H7 (cell line): ENCODE results near the gene ACSL1. TPM values are rescaled to one million over a fixed set of nuclear protein-coding genes. Genes with fewer than 3 reads are reported as not detected.
A peak's percentile ranks its signal among the peaks of the same experiment; 100 is the strongest.

Experiments
- DNase-seq: peaks from one replicate; pipeline ENCODE4 v3.0.0; 2012
- H3K27me3 ChIP-seq: 2 replicates; pipeline ENCODE4 v1.6.0; 2011; ENCODE audit warnings: mild to moderate bottlenecking, low read length; ENCODE audit not compliant: control insufficient read depth, insufficient read depth
- H3K36me3 ChIP-seq: replicated peaks from 2 replicates; pipeline ENCODE4 v1.5.1; 2011; ENCODE audit warnings: low read length; ENCODE audit not compliant: control insufficient read depth, insufficient read depth
- H3K4me3 ChIP-seq: 2 replicates; pipeline ENCODE4 v1.5.1; 2011; ENCODE audit warnings: low read depth, mild to moderate bottlenecking, control low read depth, low read length, moderate library complexity; ENCODE audit not compliant: insufficient read depth
- total RNA-seq: library from RNA; depleted of rRNA; stranded (reverse); fragments of >200 nt; shearing (Covaris generic); gene quantifications from 2 replicates; pipeline ENCODE4 v1.2.3, GENCODE V29; 2014

ACSL1 gene
- total RNA-seq, 1 experiment from 2014 or later = 3.5 TPM

- DNase-seq = no peak
- Histone ChIP-seq H3K27me3 (no peaks in the 10 kb centered on the region), H3K36me3 (no peaks in the 10 kb centered on the region), H3K4me3 (no peak overlapping the region)
Observed at GRCh38 chr4:184775854-184776555, 49.8 kb downstream of the ACSL1 start.

- H3K27me3 ChIP-seq = no peaks in the 10 kb centered on the region
- no peak for DNase-seq
- H3K4me3 ChIP-seq = no peak overlapping the region
- H3K36me3 ChIP-seq = no peaks in the 10 kb centered on the region
Observed at GRCh38 chr4:184774152-184774551, 51.6 kb downstream of the ACSL1 start.

GRCh38 chr4:184771416-184771815 is 54.4 kb downstream of the ACSL1 start:
- no peak for DNase-seq
- no peaks in the 10 kb centered on the region for H3K27me3 ChIP-seq
- no peaks in the 10 kb centered on the region for H3K36me3 ChIP-seq
- no peak overlapping the region for H3K4me3 ChIP-seq

- H3K27me3 ChIP-seq = no peaks in the 10 kb centered on the region
- H3K4me3 ChIP-seq = no peak overlapping the region
- DNase-seq = no peak
- H3K36me3 ChIP-seq = no peaks in the 10 kb centered on the region
Observed at GRCh38 chr4:184769141-184769765, 56.5 kb downstream of the ACSL1 start.

- Histone ChIP-seq H3K36me3 (no peaks in the 10 kb centered on the region), H3K27me3 (no peaks in the 10 kb centered on the region), H3K4me3 (no peak overlapping the region)
- DNase-seq = no peak
Observed at GRCh38 chr4:184768296-184768695, 57.5 kb downstream of the ACSL1 start.

- Histone ChIP-seq H3K27me3 (no peaks in the 10 kb centered on the region), H3K36me3 (no peaks in the 10 kb centered on the region), H3K4me3 (no peak overlapping the region)
- no peak for DNase-seq
Observed at GRCh38 chr4:184766446-184766845, 59.3 kb downstream of the ACSL1 start.

- H3K4me3 ChIP-seq = no peak overlapping the region
- no peaks in the 10 kb centered on the region for H3K27me3 ChIP-seq
- DNase-seq = peak; percentile 71
- no peaks in the 10 kb centered on the region for H3K36me3 ChIP-seq
Observed at GRCh38 chr4:184765473-184766340, 60.1 kb downstream of the ACSL1 start.

GRCh38 chr4:184764601-184765000 is 61.2 kb downstream of the ACSL1 start:
- H3K27me3 ChIP-seq = no peaks in the 10 kb centered on the region
- H3K4me3 ChIP-seq = no peak overlapping the region
- no peaks in the 10 kb centered on the region for H3K36me3 ChIP-seq
- no peak for DNase-seq

GRCh38 chr4:184763150-184763780 is 62.5 kb downstream of the ACSL1 start:
- H3K4me3 ChIP-seq = no peak overlapping the region

GRCh38 chr4:184762100-184762499 is 63.7 kb downstream of the ACSL1 start:
- no peaks in the 10 kb centered on the region for H3K27me3 ChIP-seq
- no peak for DNase-seq
- H3K36me3 ChIP-seq = no peaks in the 10 kb centered on the region
- no peak overlapping the region for H3K4me3 ChIP-seq

More at GRCh38 chr4:184763150-184763780, 62.5 kb downstream of the ACSL1 start:
- Histone ChIP-seq H3K27me3 (no peaks in the 10 kb centered on the region), H3K36me3 (no peaks in the 10 kb centered on the region)
- no peak for DNase-seq

GRCh38 chr4:184760681-184761080 is 65.1 kb downstream of the ACSL1 start:
- no peak for DNase-seq
- no peak overlapping the region for H3K4me3 ChIP-seq
- H3K27me3 ChIP-seq = no peaks in the 10 kb centered on the region
- no peaks in the 10 kb centered on the region for H3K36me3 ChIP-seq

- DNase-seq = no peak
- Histone ChIP-seq H3K4me3 (no peak overlapping the region), H3K27me3 (no peaks in the 10 kb centered on the region), H3K36me3 (no peaks in the 10 kb centered on the region)
Observed at GRCh38 chr4:184757810-184758209, 68.0 kb downstream of the ACSL1 start.

- Histone ChIP-seq H3K36me3 (no peaks in the 10 kb centered on the region), H3K4me3 (no peak overlapping the region)
- DNase-seq = no peak
Observed at GRCh38 chr4:184756399-184756798, 69.4 kb downstream of the ACSL1 start.

GRCh38 chr4:184755278-184755677 is 70.5 kb downstream of the ACSL1 start:
- no peak for DNase-seq
- H3K36me3 ChIP-seq = no peaks in the 10 kb centered on the region
- no peaks in the 10 kb centered on the region for H3K27me3 ChIP-seq

More at GRCh38 chr4:184756399-184756798, 69.4 kb downstream of the ACSL1 start:
- no peaks in the 10 kb centered on the region for H3K27me3 ChIP-seq

More at GRCh38 chr4:184755278-184755677, 70.5 kb downstream of the ACSL1 start:
- H3K4me3 ChIP-seq = no peak overlapping the region
